H1 (cell line): ENCODE results near the gene KLF5. TPM values are rescaled to one million over a fixed set of nuclear protein-coding genes. Genes with fewer than 3 reads are reported as not detected.

ENCODE experiments used
- CTCF ChIA-PET: fragments of 300-600 bp; sonication (Branson Sonifier 250); formaldehyde crosslinking; loops from one replicate; lab custom pipeline; 2021; ENCODE audit not compliant: partially characterized antibody; lab: Charles Lee
- POLR2A ChIA-PET: fragments of 300-600 bp; sonication (Branson Sonifier 250); formaldehyde crosslinking; loops from one replicate; lab custom pipeline; 2021; ENCODE audit warnings: inconsistent platforms; ENCODE audit not compliant: partially characterized antibody; lab: Charles Lee
- DNase-seq, 2 experiments: peaks; one replicate each; pipeline versions ENCODE4 v3.0.0 to v3.0.0-alpha.2; 2010 to 2022; ENCODE audit warnings: low spot score in 2 of 2, low read depth in 1 of 2, mixed read lengths in 1 of 2
- FAIRE-seq: peaks from 2 replicates; lab custom pipeline; 2011; peaks lifted over from hg19 to GRCh38; lab: Jason Lieb, UNC
- H2AFZ ChIP-seq: 2 replicates; pipeline ENCODE4 v1.8.1; 2012; ENCODE audit warnings: low read length, inconsistent platforms
- H2AK5ac ChIP-seq: 2 replicates; pipeline ENCODE4 v1.6.1; 2013; ENCODE audit warnings: low read depth, low read length
- H2BK120ac ChIP-seq: replicated peaks from 2 replicates; pipeline ENCODE3; 2013; ENCODE audit warnings: low read depth, low read length, inconsistent platforms
- H2BK12ac ChIP-seq: 2 replicates; pipeline ENCODE4 v1.6.1; 2013; ENCODE audit warnings: low read depth, low read length
- H2BK15ac ChIP-seq: 2 replicates; pipeline ENCODE4 v1.6.1; 2013; ENCODE audit warnings: low read length
- H2BK20ac ChIP-seq: 2 replicates; pipeline ENCODE4 v1.6.1; 2013; ENCODE audit warnings: low read length
- H2BK5ac ChIP-seq: 2 replicates; pipeline ENCODE4 v1.6.1; 2013; ENCODE audit warnings: low read depth, low read length
- H3K14ac ChIP-seq: 2 replicates; pipeline ENCODE4 v1.6.1; 2013; ENCODE audit warnings: inconsistent platforms; ENCODE audit not compliant: insufficient read length
- H3K18ac ChIP-seq: 2 replicates; pipeline ENCODE4 v1.6.1; 2013; ENCODE audit warnings: low read length; ENCODE audit errors: extremely low read depth
- H3K23ac ChIP-seq: 2 replicates; pipeline ENCODE4 v1.6.1; 2013; ENCODE audit warnings: inconsistent platforms; ENCODE audit not compliant: insufficient read length
- H3K23me2 ChIP-seq: 2 replicates; pipeline ENCODE4 v1.6.1; 2013; ENCODE audit warnings: low read depth, low read length
- H3K27ac ChIP-seq: 2 replicates; pipeline ENCODE4 v1.6.1; 2011; ENCODE audit warnings: low read depth, low read length, inconsistent platforms
- H3K27me3 ChIP-seq, 4 experiments: replicated peaks in 1 of 4; 1 replicate in 1 of 4; 2 replicates in 3 of 4; pipeline versions ENCODE4 v1.6.1 to v1.8.1; 2011 to 2013; ENCODE audit warnings: low read length in 3 of 4, mild to moderate bottlenecking in 3 of 4, inconsistent platforms in 2 of 4, mixed read lengths in 2 of 4, moderate library complexity in 1 of 4; ENCODE audit not compliant: control insufficient read depth in 3 of 4, insufficient read depth in 3 of 4; ENCODE audit errors: extremely low read depth in 1 of 4
- H3K36me3 ChIP-seq, 4 experiments: 2 replicates each; pipeline versions ENCODE4 v1.6.1 to v1.8.1; 2011 to 2013; ENCODE audit warnings: mild to moderate bottlenecking in 4 of 4, low read length in 3 of 4, moderate library complexity in 2 of 4, control low read depth in 1 of 4, inconsistent platforms in 1 of 4; ENCODE audit not compliant: insufficient read depth in 4 of 4, control insufficient read depth in 2 of 4
- H3K4ac ChIP-seq: replicated peaks from 2 replicates; pipeline ENCODE3; 2013; ENCODE audit warnings: low read length, low read depth, mixed read lengths, inconsistent platforms; ENCODE audit not compliant: insufficient read length
- H3K4me1 ChIP-seq, 4 experiments: replicated peaks in 1 of 4; 1 replicate in 1 of 4; 2 replicates in 3 of 4; pipeline versions ENCODE4 v1.6.1 to v1.8.1; 2011 to 2013; ENCODE audit warnings: low read length in 3 of 4, inconsistent platforms in 2 of 4, mixed read lengths in 1 of 4; ENCODE audit not compliant: insufficient read depth in 4 of 4, control insufficient read depth in 3 of 4
- H3K4me2 ChIP-seq, 2 experiments: 2 replicates each; pipeline versions ENCODE4 v1.6.1 to v1.8.1; 2011 to 2013; ENCODE audit warnings: low read depth in 2 of 2, low read length in 2 of 2, control low read depth in 1 of 2, inconsistent platforms in 1 of 2, mild to moderate bottlenecking in 1 of 2; ENCODE audit not compliant: insufficient read depth in 1 of 2
- H3K4me3 ChIP-seq, 4 experiments: fragments of 200-600, 300-600 bp in 1 of 4; sonication (generic), shearing (Covaris generic), sonication (Bioruptor Twin) in 1 of 4; 2 replicates each; pipeline versions ENCODE4 v1.5.1 to v1.8.1; 2011 to 2016; ENCODE audit warnings: low read length in 4 of 4, low read depth in 3 of 4, control low read depth in 2 of 4, inconsistent platforms in 2 of 4, mild to moderate bottlenecking in 2 of 4, mixed read lengths in 1 of 4, moderate library complexity in 1 of 4; ENCODE audit not compliant: insufficient read depth in 2 of 4; ENCODE audit errors: extremely low read depth in 1 of 4
- H3K56ac ChIP-seq: replicated peaks from 2 replicates; pipeline ENCODE3; 2013; ENCODE audit warnings: low read depth, mild to moderate bottlenecking, mixed read lengths, low read length, inconsistent platforms; ENCODE audit not compliant: insufficient read length
- H3K79me1 ChIP-seq: 2 replicates; pipeline ENCODE4 v1.6.1; 2013; ENCODE audit warnings: low read depth, low read length, control low read depth
- H3K79me2 ChIP-seq, 2 experiments: 2 replicates each; pipeline versions ENCODE4 v1.6.1 to v1.8.1; 2012 to 2013; ENCODE audit warnings: low read length in 2 of 2, mild to moderate bottlenecking in 2 of 2, inconsistent platforms in 1 of 2; ENCODE audit not compliant: insufficient read depth in 2 of 2, control insufficient read depth in 1 of 2
- H3K9ac ChIP-seq, 4 experiments: replicated peaks in 1 of 4; 1 replicate in 1 of 4; 2 replicates in 3 of 4; pipeline versions ENCODE4 v1.6.1 to v1.8.1; 2011 to 2013; ENCODE audit warnings: low read depth in 3 of 4, low read length in 3 of 4, control low read depth in 2 of 4, mild to moderate bottlenecking in 2 of 4, moderate library complexity in 2 of 4, inconsistent platforms in 1 of 4; ENCODE audit errors: extremely low read depth in 1 of 4
- H3K9me3 ChIP-seq, 2 experiments: 2 replicates each; pipeline versions ENCODE4 v1.6.1 to v1.8.1; 2012 to 2013; ENCODE audit warnings: mild to moderate bottlenecking in 2 of 2, moderate library complexity in 2 of 2, control low read depth in 1 of 2, inconsistent platforms in 1 of 2, low read depth in 1 of 2, low read length in 1 of 2, mixed read lengths in 1 of 2; ENCODE audit not compliant: insufficient read depth in 2 of 2
- H4K20me1 ChIP-seq, 2 experiments: replicated peaks in 1 of 2; 2 replicates each; pipeline versions ENCODE3 to v1.8.1; 2011 to 2013; ENCODE audit warnings: inconsistent platforms in 2 of 2, low read length in 2 of 2, mild to moderate bottlenecking in 1 of 2; ENCODE audit not compliant: insufficient read depth in 2 of 2, control insufficient read depth in 1 of 2
- H4K5ac ChIP-seq: 2 replicates; pipeline ENCODE4 v1.6.1; 2013; ENCODE audit warnings: low read length, low read depth, mixed read lengths, inconsistent platforms; ENCODE audit not compliant: insufficient read length
- H4K8ac ChIP-seq: 2 replicates; pipeline ENCODE4 v1.8.0; 2013; ENCODE audit warnings: mild to moderate bottlenecking, moderate library complexity, low read length, inconsistent platforms; ENCODE audit not compliant: insufficient read depth; ENCODE audit errors: extremely low read depth
- H4K91ac ChIP-seq: replicated peaks from 2 replicates; pipeline ENCODE3; 2013; ENCODE audit warnings: low read length, mixed read lengths, inconsistent platforms; ENCODE audit not compliant: insufficient read length
- CEBPB ChIP-seq: IDR thresholded peaks from 2 replicates; pipeline ENCODE4 v1.6.1; 2012; ENCODE audit warnings: low read depth, low read length
- POLR2AphosphoS5 ChIP-seq: IDR thresholded peaks from 2 replicates; pipeline ENCODE4 v1.6.1; 2011; ENCODE audit warnings: low read depth, low read length
- SAP30 ChIP-seq: fragments of 300-600 bp; sonication (generic); IDR thresholded peaks from 2 replicates; pipeline ENCODE4 v1.7.1; 2012; ENCODE audit warnings: low read length, moderate library complexity, mild to moderate bottlenecking, inconsistent platforms; ENCODE audit not compliant: insufficient read depth, insufficient replicate concordance
- SRF ChIP-seq: IDR thresholded peaks from 2 replicates; pipeline ENCODE4 v1.6.1; 2011; ENCODE audit warnings: mild to moderate bottlenecking, low read depth, low read length, moderate library complexity
- TEAD4 ChIP-seq: IDR thresholded peaks from 2 replicates; pipeline ENCODE4 v1.6.1; 2012; ENCODE audit warnings: low read depth, low read length, inconsistent platforms, mixed read lengths
- WGBS, 2 experiments: shearing (Covaris generic) in 1 of 2; methylation state at CpG; one replicate each; pipeline versions ENCODE4 v1.1.6 to v1.1.7; 2013 to 2015; ENCODE audit warnings: low lambda C conversion rate in 2 of 2, mixed read lengths in 2 of 2, inconsistent platforms in 1 of 2, low coverage in 1 of 2, missing lambda C conversion rate in 1 of 2; ENCODE audit not compliant: insufficient replicate concordance in 2 of 2, insufficient coverage in 1 of 2, insufficient read length in 1 of 2; ENCODE audit errors: extremely low coverage in 1 of 2, missing lambda C conversion rate in 1 of 2; 5-methylcytosine and 5-hydroxymethylcytosine counted together
- polyA plus RNA-seq, 7 experiments: library from polyadenylated mRNA; depleted of rRNA in 3 of 7; stranded (reverse) in 5 of 7; unstranded in 2 of 7; fragments of >200 nt in 5 of 7; fragments of 200-250 nt in 2 of 7; gene quantifications; 1 replicate in 5 of 7; 2 replicates in 1 of 7; 4 replicates in 1 of 7; pipeline versions ENCODE4 v1.2.1 to v1.2.3, GENCODE V29; 2011 to 2013; ENCODE audit warnings: missing spikeins in 2 of 7, mixed read lengths in 2 of 7
- total RNA-seq: library from RNA; stranded (reverse); fragmentation: NEBNext Ultra II Directional; extraction: Animal tissue kit (Norgen Biotek cat#: 25700); gene quantifications from 2 replicates; pipeline ENCODE4 v1.2.1, GENCODE V29; 2021

Gene KLF5
- total and polyA plus RNA-seq, 2 of the 8 experiments (the other 6 are each of a cell fraction or from before 2014, with no cell fraction given) = 1.2 to 2.3 TPM

GRCh38 chr13:73039201-73040108 lies 19.4 kb upstream of the KLF5 start:
- H3K18ac ChIP-seq = no peak overlapping the region
- H3K4me1 ChIP-seq = peaks cover 0 to 11% (median 0%) of the 10 kb centered on the region in 4 experiments; a peak in 2 of 7 replicates
- H2BK15ac ChIP-seq = no peak overlapping the region
- H3K4me3 ChIP-seq = no peak overlapping the region
- no peak overlapping the region for H4K8ac ChIP-seq
- no peak overlapping the region for H2BK20ac ChIP-seq
- no peaks in the 10 kb centered on the region for H4K20me1 ChIP-seq
- H4K91ac ChIP-seq = no peak overlapping the region
- no peak overlapping the region for H2AK5ac ChIP-seq
- H2BK12ac ChIP-seq = no peak overlapping the region
- H4K5ac ChIP-seq = no peak overlapping the region
- no peak overlapping the region for H3K9ac ChIP-seq
- no peak overlapping the region for H3K23ac ChIP-seq
- DNase-seq = peak in 1 of 2 experiments; percentile 3
- no peak overlapping the region for H2BK5ac ChIP-seq
- POLR2A ChIA-PET = no interaction called here
- H3K27me3 ChIP-seq = no peaks in the 10 kb centered on the region
- 72% methylated on average over 2 of the region's 2 CpGs; no CpG with 5 or more reads in 1 of the 2 experiments for WGBS, 2 experiments
- FAIRE-seq = no peak
- H3K4me2 ChIP-seq = no peak overlapping the region
- H3K79me2 ChIP-seq = no peaks in the 10 kb centered on the region
- no peaks in the 10 kb centered on the region for H3K23me2 ChIP-seq
- no peak overlapping the region for H2AFZ ChIP-seq
- CTCF ChIA-PET = interaction anchor here (0.6 kb wide), 1 partner anchor 188 kb away, joined by 4 read pairs; no protein-coding TSS in a partner anchor
- no peaks in the 10 kb centered on the region for H3K36me3 ChIP-seq
- no peak overlapping the region for H3K4ac ChIP-seq
- no peaks in the 10 kb centered on the region for H3K9me3 ChIP-seq
- no peak for TF ChIP-seq CEBPB
- TF ChIP-seq TEAD4 = no peak
- TF ChIP-seq SRF = no peak
- no peak for TF ChIP-seq POLR2AphosphoS5
- no peak for TF ChIP-seq SAP30
- no peaks in the 10 kb centered on the region for H3K79me1 ChIP-seq
- no peak overlapping the region for H3K14ac ChIP-seq
- H3K27ac ChIP-seq = no peak overlapping the region
- H3K56ac ChIP-seq = no peak overlapping the region
- no peak overlapping the region for H2BK120ac ChIP-seq
